Tracheal epithelial cell (primary cell): ENCODE measurements around the gene ELAVL2. TPM values are rescaled to one million over a fixed set of nuclear protein-coding genes. Genes with fewer than 3 reads are reported as not detected.

Experiments used
- total RNA-seq: library from RNA; depleted of rRNA; stranded (reverse); fragments of >200 nt; gene quantifications from 2 replicates; pipeline ENCODE4 v1.2.1, GENCODE V29; 2014

Gene ELAVL2
- 0.24 TPM in 1 of 2 replicates, not detected in the other for total RNA-seq

GRCh38 chr9:23826120-23826629 lies at the start of gene ELAVL2:
Gene ELAVL2, minus strand, starts transcription at chr9:23826240. Its CDS starts 64,006 bp downstream, at chr9:23762234.

